B cell (primary cell): ENCODE measurements around the gene STXBP5L.

Source experiments
- EZH2 ChIP-seq: IDR thresholded peaks from 2 replicates; pipeline ENCODE4 v1.6.1; 2012; ENCODE audit warnings: borderline replicate concordance, low read depth, mild to moderate bottlenecking, moderate library complexity, low read length; ENCODE audit not compliant: insufficient read depth, poor library complexity, severe bottlenecking
- TF ChIP-seq, protein P1 (sequence below): fragments of 200-600 bp; IDR thresholded peaks from one replicate; pipeline ENCODE4 v1.8.0; 2022; ENCODE audit warnings: antibody characterized with exemption, mild to moderate bottlenecking

DNA sequence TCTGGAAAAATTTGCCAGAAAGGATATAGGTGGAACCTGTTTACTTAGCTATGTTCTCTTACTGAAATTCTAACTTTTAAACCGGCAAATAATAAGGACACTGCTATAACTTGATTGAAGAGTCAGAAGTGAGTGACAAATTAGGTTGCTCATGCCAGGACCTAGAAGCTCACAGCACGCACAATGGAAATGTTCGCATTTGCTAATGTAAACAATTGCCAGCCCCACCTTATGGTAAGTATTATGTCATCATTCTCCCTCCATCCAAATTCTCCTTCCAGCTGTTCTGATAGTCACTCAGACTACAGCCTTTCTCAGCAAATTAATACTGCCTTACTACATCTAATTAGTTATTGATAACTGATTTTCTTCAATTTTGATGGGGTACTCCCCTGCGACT is 4.8 kb upstream of the STXBP5L start:
- TF ChIP-seq, protein P1, sequence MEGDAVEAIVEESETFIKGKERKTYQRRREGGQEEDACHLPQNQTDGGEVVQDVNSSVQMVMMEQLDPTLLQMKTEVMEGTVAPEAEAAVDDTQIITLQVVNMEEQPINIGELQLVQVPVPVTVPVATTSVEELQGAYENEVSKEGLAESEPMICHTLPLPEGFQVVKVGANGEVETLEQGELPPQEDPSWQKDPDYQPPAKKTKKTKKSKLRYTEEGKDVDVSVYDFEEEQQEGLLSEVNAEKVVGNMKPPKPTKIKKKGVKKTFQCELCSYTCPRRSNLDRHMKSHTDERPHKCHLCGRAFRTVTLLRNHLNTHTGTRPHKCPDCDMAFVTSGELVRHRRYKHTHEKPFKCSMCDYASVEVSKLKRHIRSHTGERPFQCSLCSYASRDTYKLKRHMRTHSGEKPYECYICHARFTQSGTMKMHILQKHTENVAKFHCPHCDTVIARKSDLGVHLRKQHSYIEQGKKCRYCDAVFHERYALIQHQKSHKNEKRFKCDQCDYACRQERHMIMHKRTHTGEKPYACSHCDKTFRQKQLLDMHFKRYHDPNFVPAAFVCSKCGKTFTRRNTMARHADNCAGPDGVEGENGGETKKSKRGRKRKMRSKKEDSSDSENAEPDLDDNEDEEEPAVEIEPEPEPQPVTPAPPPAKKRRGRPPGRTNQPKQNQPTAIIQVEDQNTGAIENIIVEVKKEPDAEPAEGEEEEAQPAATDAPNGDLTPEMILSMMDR, result no peak
- TF ChIP-seq EZH2, result no peak
